Liver (tissue), 9 donors: ENCODE measurements around the gene PEAK1. TPM values are rescaled to one million over a fixed set of nuclear protein-coding genes. Genes with fewer than 3 reads are reported as not detected.

Experiments
- DNase-seq: peaks from one replicate; pipeline ENCODE4 v3.0.0-alpha.2; 2017; ENCODE audit warnings: low spot score
- H3K27ac ChIP-seq, 2 donors: one replicate each; pipeline ENCODE4 v1.7.0; 2013; ENCODE audit warnings: inconsistent platforms in 2 of 2, low read length in 2 of 2, control low read depth in 1 of 2, low read depth in 1 of 2, mild to moderate bottlenecking in 1 of 2
- H3K27me3 ChIP-seq, 4 donors: one replicate each; pipeline versions ENCODE4 v1.6.1 to v1.7.0; 2013; ENCODE audit warnings: low read length in 3 of 4, inconsistent platforms in 1 of 4, mild to moderate bottlenecking in 1 of 4, moderate library complexity in 1 of 4; ENCODE audit not compliant: control insufficient read depth in 4 of 4, insufficient read depth in 4 of 4
- H3K36me3 ChIP-seq, 4 donors: one replicate each; pipeline versions ENCODE4 v1.6.1 to v1.7.0; 2013; ENCODE audit warnings: low read length in 3 of 4, mild to moderate bottlenecking in 3 of 4, low read depth in 1 of 4, moderate library complexity in 1 of 4; ENCODE audit not compliant: control insufficient read depth in 4 of 4, insufficient read depth in 3 of 4
- H3K4me1 ChIP-seq, 4 donors: one replicate each; pipeline versions ENCODE4 v1.6.1 to v1.7.0; 2013; ENCODE audit warnings: low read length in 3 of 4, mild to moderate bottlenecking in 3 of 4, moderate library complexity in 1 of 4; ENCODE audit not compliant: control insufficient read depth in 4 of 4, insufficient read depth in 4 of 4
- H3K4me3 ChIP-seq, 3 donors: one replicate each; pipeline versions ENCODE4 v1.6.1 to v1.7.0; 2013; ENCODE audit warnings: low read length in 3 of 3, control low read depth in 1 of 3, low read depth in 1 of 3, mild to moderate bottlenecking in 1 of 3
- H3K9ac ChIP-seq, 2 donors: one replicate each; pipeline ENCODE4 v1.7.0; 2013; ENCODE audit warnings: low read length in 2 of 2, mild to moderate bottlenecking in 2 of 2, moderate library complexity in 2 of 2, control low read depth in 1 of 2, low read depth in 1 of 2
- H3K9me3 ChIP-seq, 4 donors: one replicate each; pipeline versions ENCODE4 v1.6.1 to v1.7.0; 2013; ENCODE audit warnings: low read length in 3 of 4; ENCODE audit not compliant: control insufficient read depth in 4 of 4
- ATF3 ChIP-seq: IDR thresholded peaks from 2 replicates; pipeline ENCODE4 v1.6.1; 2016; ENCODE audit warnings: antibody characterized with exemption
- CTCF ChIP-seq: fragments of 150-350 bp; IDR thresholded peaks from 2 replicates; pipeline ENCODE4 v1.5.1; 2017; ENCODE audit warnings: improper control_type of control experiment, low read depth, low read length; ENCODE audit not compliant: missing input control
- EGR1 ChIP-seq, 2 donors: IDR thresholded peaks; 2 replicates each; pipeline ENCODE4 v1.6.1; 2016 to 2018; ENCODE audit warnings: antibody characterized with exemption in 2 of 2, low read depth in 2 of 2
- FOXA1 ChIP-seq: IDR thresholded peaks from 2 replicates; pipeline ENCODE4 v1.6.1; 2016; ENCODE audit warnings: antibody characterized with exemption
- FOXA2 ChIP-seq: IDR thresholded peaks from 2 replicates; pipeline ENCODE4 v1.6.1; 2016; ENCODE audit warnings: antibody characterized with exemption
- GABPA ChIP-seq, 2 donors: IDR thresholded peaks in 1 of 2; conservative IDR thresholded peaks in 1 of 2; 2 replicates each; pipeline ENCODE4 v1.6.1; 2016; ENCODE audit warnings: antibody characterized with exemption in 2 of 2, mild to moderate bottlenecking in 1 of 2, moderate library complexity in 1 of 2
- HNF4A ChIP-seq, 2 donors: conservative IDR thresholded peaks; 2 replicates each; pipeline ENCODE4 v1.6.1; 2016; ENCODE audit warnings: antibody characterized with exemption in 2 of 2, mild to moderate bottlenecking in 2 of 2
- HNF4G ChIP-seq: IDR thresholded peaks from 2 replicates; pipeline ENCODE4 v1.6.1; 2016; ENCODE audit warnings: antibody characterized with exemption
- JUND ChIP-seq, 2 donors: IDR thresholded peaks; 2 replicates each; pipeline ENCODE4 v1.6.1; 2016; ENCODE audit warnings: antibody characterized with exemption in 2 of 2
- NR2F2 ChIP-seq: IDR thresholded peaks from 2 replicates; pipeline ENCODE4 v1.6.1; 2016; ENCODE audit warnings: antibody characterized with exemption
- RAD21 ChIP-seq, 2 donors: IDR thresholded peaks; 2 replicates each; pipeline ENCODE4 v1.6.1; 2016; ENCODE audit warnings: antibody characterized with exemption in 2 of 2, mild to moderate bottlenecking in 2 of 2
- RXRA ChIP-seq, 2 donors: IDR thresholded peaks; 2 replicates each; pipeline ENCODE4 v1.6.1; 2017 to 2018; ENCODE audit warnings: antibody characterized with exemption in 2 of 2, mild to moderate bottlenecking in 1 of 2
- SP1 ChIP-seq: IDR thresholded peaks from 2 replicates; pipeline ENCODE4 v1.6.1; 2018; ENCODE audit warnings: antibody characterized with exemption, mild to moderate bottlenecking
- TAF1 ChIP-seq: conservative IDR thresholded peaks from 2 replicates; pipeline ENCODE4 v1.6.1; 2016; ENCODE audit warnings: antibody characterized with exemption, mild to moderate bottlenecking
- YY1 ChIP-seq: IDR thresholded peaks from 2 replicates; pipeline ENCODE4 v1.6.1; 2016; ENCODE audit warnings: antibody characterized with exemption, mild to moderate bottlenecking
- WGBS: extraction: QIAGEN DNeasy Blood & Tissue Kit; methylation state at CpG from one replicate; pipeline ENCODE4 v1.1.7; 2013; 5-methylcytosine and 5-hydroxymethylcytosine counted together
- polyA plus RNA-seq, 2 donors: library from polyadenylated mRNA; stranded (reverse) in 1 of 2; unstranded in 1 of 2; fragments of 200-250 nt in 1 of 2; fragments of >200 nt in 1 of 2; fragmentation: Nextera tagmentation in 1 of 2; extraction: Ambion mirVana in 1 of 2; gene quantifications; one replicate each; pipeline versions ENCODE4 v1.2.1 to v1.2.3, GENCODE V29; 2013 to 2015
- total RNA-seq, 2 donors: library from RNA; depleted of rRNA; stranded (reverse); fragments of >200 nt; gene quantifications; one replicate each; pipeline ENCODE4 v1.2.3, GENCODE V29; 2014
- TF ChIP-seq, protein P1 (sequence below): IDR thresholded peaks from 2 replicates; pipeline ENCODE4 v1.6.1; 2016; ENCODE audit warnings: antibody characterized with exemption
- TF ChIP-seq, protein P2 (sequence below): IDR thresholded peaks from 2 replicates; pipeline ENCODE4 v1.6.1; 2016; ENCODE audit warnings: antibody characterized with exemption
- TF ChIP-seq, protein P3 (sequence below): IDR thresholded peaks from 2 replicates; pipeline ENCODE4 v1.6.1; 2016; ENCODE audit warnings: antibody characterized with exemption, mild to moderate bottlenecking
- donor health status: healthy.
- donor health status: healthy.
- donor health status: healthy.
- donor health status: healthy.
- donor health status: healthy.

PEAK1 gene
- total and polyA plus RNA-seq, 4 donors = 1.8 to 14.9 (median 5.8) TPM

GRCh38 chr15:77312523-77312922, 107.4 kb downstream of the PEAK1 start:
- H3K27ac ChIP-seq = no peak overlapping the region
- no peaks in the 10 kb centered on the region for H3K36me3 ChIP-seq
- no peak overlapping the region for H3K9ac ChIP-seq
- DNase-seq = no peak
- H3K4me3 ChIP-seq = no peak overlapping the region
- no peaks in the 10 kb centered on the region for H3K4me1 ChIP-seq
- no peaks in the 10 kb centered on the region for H3K9me3 ChIP-seq
- WGBS = 49% methylated on average over 1 of the region's 1 CpG
- TF ChIP-seq, protein P1, sequence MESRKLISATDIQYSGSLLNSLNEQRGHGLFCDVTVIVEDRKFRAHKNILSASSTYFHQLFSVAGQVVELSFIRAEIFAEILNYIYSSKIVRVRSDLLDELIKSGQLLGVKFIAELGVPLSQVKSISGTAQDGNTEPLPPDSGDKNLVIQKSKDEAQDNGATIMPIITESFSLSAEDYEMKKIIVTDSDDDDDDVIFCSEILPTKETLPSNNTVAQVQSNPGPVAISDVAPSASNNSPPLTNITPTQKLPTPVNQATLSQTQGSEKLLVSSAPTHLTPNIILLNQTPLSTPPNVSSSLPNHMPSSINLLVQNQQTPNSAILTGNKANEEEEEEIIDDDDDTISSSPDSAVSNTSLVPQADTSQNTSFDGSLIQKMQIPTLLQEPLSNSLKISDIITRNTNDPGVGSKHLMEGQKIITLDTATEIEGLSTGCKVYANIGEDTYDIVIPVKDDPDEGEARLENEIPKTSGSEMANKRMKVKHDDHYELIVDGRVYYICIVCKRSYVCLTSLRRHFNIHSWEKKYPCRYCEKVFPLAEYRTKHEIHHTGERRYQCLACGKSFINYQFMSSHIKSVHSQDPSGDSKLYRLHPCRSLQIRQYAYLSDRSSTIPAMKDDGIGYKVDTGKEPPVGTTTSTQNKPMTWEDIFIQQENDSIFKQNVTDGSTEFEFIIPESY = no peak
- TF ChIP-seq FOXA2 = no peak
- TF ChIP-seq SP1 = no peak
- TF ChIP-seq YY1 = no peak
- TF ChIP-seq GABPA (IDR thresholded peaks at IDR 0.05 in 1 of 2, conservative IDR thresholded peaks at IDR 0.05 in 1 of 2) = no peak
- no peak for TF ChIP-seq FOXA1
- no peaks in the 10 kb centered on the region for H3K27me3 ChIP-seq

DNA sequence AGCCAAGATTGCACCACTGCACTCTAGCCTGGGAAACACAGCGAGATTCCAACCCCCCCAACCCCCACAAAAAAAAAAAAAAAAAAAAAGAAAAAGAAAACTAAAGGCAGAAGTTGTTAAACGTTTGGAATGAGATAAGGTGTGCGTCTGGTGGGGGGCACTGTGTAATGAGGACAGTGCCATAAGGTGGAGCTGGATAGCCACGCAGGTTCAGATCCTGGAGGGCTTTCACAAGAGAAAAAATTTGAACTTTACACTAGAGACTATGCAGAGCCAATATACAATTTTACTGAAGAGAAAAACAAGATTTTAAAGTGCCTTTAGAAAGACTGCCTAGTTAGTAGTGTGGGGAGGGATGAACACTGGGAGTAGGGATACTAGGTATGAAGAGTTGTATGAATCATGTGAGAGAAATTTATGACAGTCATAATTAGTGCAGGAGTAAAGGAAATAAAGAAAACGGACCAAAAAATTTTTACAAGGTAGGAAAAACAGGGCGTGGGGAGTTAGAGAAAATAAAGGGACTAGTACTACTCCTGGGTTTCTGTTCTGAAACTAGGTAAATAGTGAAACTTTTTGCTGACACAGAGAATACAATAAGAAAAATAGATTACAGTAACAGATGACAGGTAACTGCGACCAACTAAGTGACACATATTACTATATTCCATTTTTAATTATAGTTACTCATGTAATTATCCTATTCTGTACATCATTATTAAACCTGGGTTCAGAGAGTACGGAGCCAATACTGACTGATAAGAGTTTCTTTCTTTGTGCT, 108.1 kb downstream of the PEAK1 start:
- H3K9me3 ChIP-seq = no peaks in the 10 kb centered on the region
- H3K36me3 ChIP-seq = no peaks in the 10 kb centered on the region
- DNase-seq = no peak
- 88% methylated on average over 8 of the region's 8 CpGs for WGBS
- no peaks in the 10 kb centered on the region for H3K4me1 ChIP-seq
- H3K27me3 ChIP-seq = no peaks in the 10 kb centered on the region
- H3K27ac ChIP-seq = no peak overlapping the region
- no peak overlapping the region for H3K4me3 ChIP-seq
- no peak overlapping the region for H3K9ac ChIP-seq
- TF ChIP-seq HNF4G = no peak
- no peak for TF ChIP-seq TAF1
- TF ChIP-seq HNF4A (conservative IDR thresholded peaks at IDR 0.05) = no peak
- no peak for TF ChIP-seq EGR1 (IDR thresholded peaks at IDR 0.05; ENCODE audit: low read depth in 2 of 2)
- TF ChIP-seq, protein P2, sequence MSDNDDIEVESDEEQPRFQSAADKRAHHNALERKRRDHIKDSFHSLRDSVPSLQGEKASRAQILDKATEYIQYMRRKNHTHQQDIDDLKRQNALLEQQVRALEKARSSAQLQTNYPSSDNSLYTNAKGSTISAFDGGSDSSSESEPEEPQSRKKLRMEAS = no peak
- no peak for TF ChIP-seq RXRA (IDR thresholded peaks at IDR 0.05)
- no peak for TF ChIP-seq CTCF
- TF ChIP-seq, protein P1 = no peak
- no peak for TF ChIP-seq NR2F2
- no peak for TF ChIP-seq FOXA1
- TF ChIP-seq SP1 = no peak
- no peak for TF ChIP-seq YY1
- no peak for TF ChIP-seq RAD21 (IDR thresholded peaks at IDR 0.05)
- TF ChIP-seq JUND (IDR thresholded peaks at IDR 0.05) = no peak
- TF ChIP-seq ATF3 = no peak
- TF ChIP-seq, protein P3, sequence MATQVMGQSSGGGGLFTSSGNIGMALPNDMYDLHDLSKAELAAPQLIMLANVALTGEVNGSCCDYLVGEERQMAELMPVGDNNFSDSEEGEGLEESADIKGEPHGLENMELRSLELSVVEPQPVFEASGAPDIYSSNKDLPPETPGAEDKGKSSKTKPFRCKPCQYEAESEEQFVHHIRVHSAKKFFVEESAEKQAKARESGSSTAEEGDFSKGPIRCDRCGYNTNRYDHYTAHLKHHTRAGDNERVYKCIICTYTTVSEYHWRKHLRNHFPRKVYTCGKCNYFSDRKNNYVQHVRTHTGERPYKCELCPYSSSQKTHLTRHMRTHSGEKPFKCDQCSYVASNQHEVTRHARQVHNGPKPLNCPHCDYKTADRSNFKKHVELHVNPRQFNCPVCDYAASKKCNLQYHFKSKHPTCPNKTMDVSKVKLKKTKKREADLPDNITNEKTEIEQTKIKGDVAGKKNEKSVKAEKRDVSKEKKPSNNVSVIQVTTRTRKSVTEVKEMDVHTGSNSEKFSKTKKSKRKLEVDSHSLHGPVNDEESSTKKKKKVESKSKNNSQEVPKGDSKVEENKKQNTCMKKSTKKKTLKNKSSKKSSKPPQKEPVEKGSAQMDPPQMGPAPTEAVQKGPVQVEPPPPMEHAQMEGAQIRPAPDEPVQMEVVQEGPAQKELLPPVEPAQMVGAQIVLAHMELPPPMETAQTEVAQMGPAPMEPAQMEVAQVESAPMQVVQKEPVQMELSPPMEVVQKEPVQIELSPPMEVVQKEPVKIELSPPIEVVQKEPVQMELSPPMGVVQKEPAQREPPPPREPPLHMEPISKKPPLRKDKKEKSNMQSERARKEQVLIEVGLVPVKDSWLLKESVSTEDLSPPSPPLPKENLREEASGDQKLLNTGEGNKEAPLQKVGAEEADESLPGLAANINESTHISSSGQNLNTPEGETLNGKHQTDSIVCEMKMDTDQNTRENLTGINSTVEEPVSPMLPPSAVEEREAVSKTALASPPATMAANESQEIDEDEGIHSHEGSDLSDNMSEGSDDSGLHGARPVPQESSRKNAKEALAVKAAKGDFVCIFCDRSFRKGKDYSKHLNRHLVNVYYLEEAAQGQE = no peak
- TF ChIP-seq FOXA2 = no peak
